ENCODE data around the gene IFNL3. TPM values are rescaled to one million over a fixed set of nuclear protein-coding genes. Genes with fewer than 3 reads are reported as not detected.

Gene IFNL3
- total and polyA plus RNA-seq, 8 donors: not detected

DNA sequence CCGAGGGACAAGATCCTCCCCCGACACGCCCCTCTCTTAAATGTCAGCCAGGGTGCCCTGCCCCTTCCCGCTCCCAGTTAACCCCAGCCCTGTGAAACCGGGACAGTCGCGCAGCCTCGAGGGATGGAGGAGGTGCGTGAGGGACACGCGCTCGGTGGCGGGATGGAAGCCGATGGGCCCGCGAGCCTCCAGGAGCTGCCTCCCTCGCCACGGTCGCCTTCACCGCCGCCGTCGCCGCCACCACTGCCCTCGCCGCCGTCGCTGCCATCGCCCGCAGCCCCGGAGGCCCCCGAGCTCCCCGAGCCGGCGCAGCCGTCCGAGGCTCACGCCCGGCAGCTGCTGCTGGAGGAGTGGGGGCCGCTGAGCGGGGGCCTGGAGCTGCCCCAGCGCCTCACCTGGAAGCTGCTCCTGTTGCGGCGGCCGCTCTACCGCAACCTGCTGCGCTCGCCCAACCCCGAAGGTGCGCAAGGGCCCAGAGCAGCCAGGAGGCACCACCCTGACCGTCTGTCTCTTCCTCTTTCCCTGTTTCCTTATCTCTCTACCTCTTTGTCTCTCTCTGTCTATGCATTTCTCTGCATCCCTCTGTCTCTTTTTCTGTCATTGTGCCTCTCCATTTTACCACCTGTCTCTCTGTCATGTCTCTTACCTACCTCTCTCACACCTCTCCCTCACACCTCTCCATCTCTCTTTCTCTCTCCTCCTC, 47.8 kb downstream of the IFNL3 start, which contains the start of gene NCCRP1:
Gene NCCRP1, plus strand, starts transcription at position 105 of the 703 bp plus-strand sequence. Its CDS starts 19 bp downstream, at position 124.
- Histone ChIP-seq H3K27ac (peak within 1 kb of the TSS; percentile 38 to 60 (median 54)), H3K4me3 (peak within 1 kb of the TSS in 1 of 4 donors; percentile 32), H3K36me3 (no peaks in the 10 kb centered on the region), H3K9me3 (no peaks in the 10 kb centered on the region), H3K4me1 (peaks cover 7 to 24% (median 10%) of the 10 kb centered on the region in 3 donors), H3K27me3 (no peaks in the 10 kb centered on the region)
- TF ChIP-seq, protein P1, sequence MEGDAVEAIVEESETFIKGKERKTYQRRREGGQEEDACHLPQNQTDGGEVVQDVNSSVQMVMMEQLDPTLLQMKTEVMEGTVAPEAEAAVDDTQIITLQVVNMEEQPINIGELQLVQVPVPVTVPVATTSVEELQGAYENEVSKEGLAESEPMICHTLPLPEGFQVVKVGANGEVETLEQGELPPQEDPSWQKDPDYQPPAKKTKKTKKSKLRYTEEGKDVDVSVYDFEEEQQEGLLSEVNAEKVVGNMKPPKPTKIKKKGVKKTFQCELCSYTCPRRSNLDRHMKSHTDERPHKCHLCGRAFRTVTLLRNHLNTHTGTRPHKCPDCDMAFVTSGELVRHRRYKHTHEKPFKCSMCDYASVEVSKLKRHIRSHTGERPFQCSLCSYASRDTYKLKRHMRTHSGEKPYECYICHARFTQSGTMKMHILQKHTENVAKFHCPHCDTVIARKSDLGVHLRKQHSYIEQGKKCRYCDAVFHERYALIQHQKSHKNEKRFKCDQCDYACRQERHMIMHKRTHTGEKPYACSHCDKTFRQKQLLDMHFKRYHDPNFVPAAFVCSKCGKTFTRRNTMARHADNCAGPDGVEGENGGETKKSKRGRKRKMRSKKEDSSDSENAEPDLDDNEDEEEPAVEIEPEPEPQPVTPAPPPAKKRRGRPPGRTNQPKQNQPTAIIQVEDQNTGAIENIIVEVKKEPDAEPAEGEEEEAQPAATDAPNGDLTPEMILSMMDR (IDR thresholded peaks at IDR 0.05): no peak
- no peak for ATAC-seq
- DNase-seq: peak; percentile 48 to 83 (median 66)
- WGBS, 2 donors: 5 to 6% methylated on average over 47 to 51 of the region's 51 CpGs
- no peak for FAIRE-seq
- intact Hi-C loops (cut with DNase I): no loop called here

DNA sequence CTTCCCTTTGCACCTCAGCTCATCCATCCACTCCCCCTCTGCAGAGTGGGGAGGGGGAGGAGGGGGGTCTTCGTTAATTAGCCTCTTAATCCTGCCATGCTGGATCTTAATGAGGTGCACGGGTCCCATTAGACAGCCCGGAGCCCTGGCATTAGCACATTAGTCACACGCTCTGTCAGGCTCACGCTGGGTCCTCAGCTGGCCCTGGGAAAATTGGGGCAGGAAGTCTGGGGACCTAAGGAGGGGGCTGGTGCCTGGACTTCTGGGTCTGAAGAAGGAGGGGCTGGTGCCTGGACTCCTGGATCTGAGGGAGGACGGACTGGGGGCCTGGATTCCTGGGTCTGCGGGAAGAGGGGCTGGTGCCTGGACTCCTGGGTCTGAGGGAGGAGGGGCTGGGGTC, 48.5 kb downstream of the IFNL3 start:
- peaks cover 7 to 24% (median 10%) of the 10 kb centered on the region in 3 donors for H3K4me1 ChIP-seq

DNA sequence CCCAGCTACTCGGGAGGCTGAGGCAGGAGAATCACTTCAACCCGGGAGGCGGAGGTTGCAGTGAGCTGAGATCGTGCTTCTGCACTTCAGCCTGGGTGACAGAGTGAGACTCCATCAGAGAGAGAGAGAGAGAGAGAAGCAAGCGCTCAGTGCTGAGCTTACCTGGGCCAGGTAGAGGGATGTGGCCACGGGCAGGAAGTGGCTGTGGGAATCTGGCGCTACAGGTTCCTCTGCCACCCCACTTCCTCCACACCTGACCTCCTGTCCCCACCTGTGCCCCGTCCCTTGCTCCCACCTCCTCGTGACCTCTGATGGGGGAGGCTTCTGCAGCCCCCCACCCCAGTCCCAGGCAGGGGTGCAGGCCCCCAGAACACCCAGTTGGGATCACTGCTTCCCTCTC, 49.1 kb downstream of the IFNL3 start:
- DNase-seq (peak in 3 of 6 donors; percentile 43 to 72 (median 49)), ATAC-seq (peak in 2 of 4 donors; percentile 7 to 25), FAIRE-seq (no peak)
- H3K36me3 ChIP-seq: no peaks in the 10 kb centered on the region
- no peaks in the 10 kb centered on the region for H3K27me3 ChIP-seq
- WGBS, 2 donors: 20% methylated on average over 5 to 9 of the region's 9 CpGs
- H3K4me1 ChIP-seq: peaks cover 7 to 24% (median 10%) of the 10 kb centered on the region in 3 donors
- intact Hi-C loops (cut with DNase I): no loop called here
- TF ChIP-seq, protein P1 (IDR thresholded peaks at IDR 0.05): no peak
- H3K9me3 ChIP-seq: no peaks in the 10 kb centered on the region
- no peak overlapping the region for H3K4me3 ChIP-seq
- peak overlapping the region; percentile 38 to 60 (median 54) for H3K27ac ChIP-seq

More for the DNA sequence above, 48.5 kb downstream of the IFNL3 start:
- FAIRE-seq (no peak), ATAC-seq (no peak), DNase-seq (peak in 2 of 6 donors; percentile 33 to 62)
- TF ChIP-seq, protein P1 (IDR thresholded peaks at IDR 0.05): no peak
- H3K9me3 ChIP-seq: no peaks in the 10 kb centered on the region
- no peaks in the 10 kb centered on the region for H3K27me3 ChIP-seq
- intact Hi-C loops (cut with DNase I): no loop called here
- no peaks in the 10 kb centered on the region for H3K36me3 ChIP-seq
- no peak overlapping the region for H3K4me3 ChIP-seq
- H3K27ac ChIP-seq: peak overlapping the region in 3 of 4 donors; percentile 50 to 60 (median 58)
- WGBS, 2 donors: 12 to 16% methylated on average over 7 of the region's 7 CpGs

DNA sequence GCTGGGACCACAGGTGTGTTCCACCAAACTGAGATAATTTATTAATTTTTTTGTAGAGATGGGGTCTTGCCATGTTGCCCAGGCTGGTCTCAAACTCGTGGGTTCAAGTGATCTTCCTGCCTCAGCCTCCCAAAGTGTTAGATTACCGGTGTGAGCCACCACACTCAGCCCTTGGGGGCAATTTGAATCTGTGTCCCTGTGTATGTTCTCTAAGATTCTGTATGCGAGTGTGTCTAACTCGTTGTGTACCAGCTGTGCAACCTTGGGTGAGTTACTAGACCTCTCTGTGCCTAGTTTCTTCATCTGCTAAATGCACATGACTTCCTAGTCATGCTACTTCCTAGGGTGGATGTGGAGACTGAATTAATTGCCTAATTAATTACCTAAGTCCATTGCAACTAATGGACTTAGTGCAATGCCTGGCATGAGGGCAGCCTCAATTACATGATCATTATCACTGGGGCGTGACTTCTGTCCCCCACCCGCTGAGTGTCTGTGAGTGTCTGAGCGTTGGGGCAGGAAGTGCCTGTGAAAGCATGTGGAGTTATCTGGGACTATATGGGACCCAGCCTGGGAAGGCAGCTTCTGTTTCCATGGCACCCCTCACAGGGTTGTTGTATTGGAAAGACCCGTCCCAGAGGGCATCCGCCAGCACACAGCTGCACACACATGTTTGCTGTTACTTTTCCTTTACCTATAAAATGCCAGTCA, 49.8 kb downstream of the IFNL3 start:
- WGBS, 2 donors: 38 to 41% methylated on average over 9 of the region's 9 CpGs
- Histone ChIP-seq H3K9me3 (no peaks in the 10 kb centered on the region), H3K27me3 (no peaks in the 10 kb centered on the region), H3K27ac (peak overlapping the region; percentile 38 to 60 (median 54)), H3K36me3 (no peaks in the 10 kb centered on the region), H3K4me1 (peaks cover 7 to 24% (median 10%) of the 10 kb centered on the region in 3 donors), H3K4me3 (no peak overlapping the region)
- intact Hi-C loops (cut with DNase I): no loop called here
- DNase-seq (peak in 2 of 6 donors; percentile 33 to 69), ATAC-seq (peak in 3 of 4 donors; percentile 5 to 10 (median 9)), FAIRE-seq (no peak)
- TF ChIP-seq, protein P1 (IDR thresholded peaks at IDR 0.05): no peak

Data from pancreas (tissue), 10 donors.